WERI-Rb-1 (cell line): ENCODE measurements around the gene DHRS3.

ENCODE experiments used
- DNase-seq: peaks from one replicate; pipeline ENCODE4 v3.0.0-alpha.2; 2020
- H3K27ac ChIP-seq: fragments of 250-450 bp; sonication (Bioruptor Pico); 2 replicates; pipeline ENCODE4 v1.5.1; 2020; ENCODE audit warnings: mild to moderate bottlenecking, moderate library complexity
- H3K27me3 ChIP-seq: fragments of 250-450 bp; sonication (Bioruptor Pico); 2 replicates; pipeline ENCODE4 v1.5.1; 2021; ENCODE audit warnings: mild to moderate bottlenecking, low read depth, moderate library complexity; ENCODE audit not compliant: insufficient read depth, severe bottlenecking
- H3K36me3 ChIP-seq: fragments of 250-450 bp; sonication (Bioruptor Pico); 2 replicates; pipeline ENCODE4 v1.5.1; 2020; ENCODE audit warnings: mild to moderate bottlenecking, moderate library complexity
- H3K4me3 ChIP-seq: 2 replicates; pipeline ENCODE4 v1.5.1; 2011; ENCODE audit warnings: low read depth, mild to moderate bottlenecking, control low read depth, low read length
- H3K9me3 ChIP-seq: fragments of 250-450 bp; sonication (Bioruptor Pico); 2 replicates; pipeline ENCODE4 v1.5.1; 2021; ENCODE audit warnings: mild to moderate bottlenecking, moderate library complexity; ENCODE audit not compliant: severe bottlenecking
- CTCF ChIP-seq: IDR thresholded peaks from 2 replicates; pipeline ENCODE4 v1.5.1; 2011; ENCODE audit warnings: low read depth, mild to moderate bottlenecking, control low read depth, inconsistent platforms, low read length

DHRS3 gene

GRCh38 chr1:12597792-12598191 is 20.2 kb downstream of the DHRS3 start:
- no peak for TF ChIP-seq CTCF
- no peaks in the 10 kb centered on the region for H3K9me3 ChIP-seq
- no peak overlapping the region for H3K4me3 ChIP-seq
- H3K36me3 ChIP-seq = no peaks in the 10 kb centered on the region
- H3K27ac ChIP-seq = no peak overlapping the region
- H3K27me3 ChIP-seq = no peaks in the 10 kb centered on the region
- no peak for DNase-seq

GRCh38 chr1:12596007-12596821 is 21.8 kb downstream of the DHRS3 start:
- Histone ChIP-seq H3K9me3 (no peaks in the 10 kb centered on the region), H3K36me3 (no peaks in the 10 kb centered on the region), H3K27ac (no peak overlapping the region), H3K27me3 (no peaks in the 10 kb centered on the region), H3K4me3 (no peak overlapping the region)
- TF ChIP-seq CTCF = no peak
- no peak for DNase-seq

- Histone ChIP-seq H3K4me3 (no peak overlapping the region), H3K27ac (no peak overlapping the region), H3K27me3 (no peaks in the 10 kb centered on the region), H3K9me3 (no peaks in the 10 kb centered on the region), H3K36me3 (no peaks in the 10 kb centered on the region)
- no peak for TF ChIP-seq CTCF
- DNase-seq = no peak
These were observed 22.3 kb downstream of the DHRS3 start for GRCh38 chr1:12595757-12596006.

GRCh38 chr1:12594966-12595756 is 22.8 kb downstream of the DHRS3 start:
- no peak for DNase-seq
- no peak for TF ChIP-seq CTCF
- Histone ChIP-seq H3K9me3 (no peaks in the 10 kb centered on the region), H3K27ac (no peak overlapping the region), H3K36me3 (no peaks in the 10 kb centered on the region), H3K27me3 (no peaks in the 10 kb centered on the region), H3K4me3 (no peak overlapping the region)

- no peak for TF ChIP-seq CTCF
- no peak overlapping the region for H3K4me3 ChIP-seq
- no peaks in the 10 kb centered on the region for H3K9me3 ChIP-seq
- no peak overlapping the region for H3K27ac ChIP-seq
- no peaks in the 10 kb centered on the region for H3K27me3 ChIP-seq
- DNase-seq = no peak
- H3K36me3 ChIP-seq = no peaks in the 10 kb centered on the region
These were observed 23.5 kb downstream of the DHRS3 start for GRCh38 chr1:12594490-12594889.

- H3K4me3 ChIP-seq = no peak overlapping the region
- no peak overlapping the region for H3K27ac ChIP-seq
- DNase-seq = no peak
- H3K9me3 ChIP-seq = no peaks in the 10 kb centered on the region
- H3K27me3 ChIP-seq = no peaks in the 10 kb centered on the region
- H3K36me3 ChIP-seq = no peaks in the 10 kb centered on the region
- TF ChIP-seq CTCF = no peak
These were observed 24.4 kb downstream of the DHRS3 start for GRCh38 chr1:12593621-12594066.
